C4-2B (cell line): ENCODE measurements around the gene ZBTB45.

Experiments used
- CTCF ChIP-seq: fragments of 450-650 bp; conservative IDR thresholded peaks from 2 replicates; pipeline ENCODE4 v1.5.1; 2017; ENCODE audit warnings: mild to moderate bottlenecking
- ZFX ChIP-seq: fragments of 450-650 bp; IDR thresholded peaks from 2 replicates; pipeline ENCODE4 v1.6.1; 2017

DNA sequence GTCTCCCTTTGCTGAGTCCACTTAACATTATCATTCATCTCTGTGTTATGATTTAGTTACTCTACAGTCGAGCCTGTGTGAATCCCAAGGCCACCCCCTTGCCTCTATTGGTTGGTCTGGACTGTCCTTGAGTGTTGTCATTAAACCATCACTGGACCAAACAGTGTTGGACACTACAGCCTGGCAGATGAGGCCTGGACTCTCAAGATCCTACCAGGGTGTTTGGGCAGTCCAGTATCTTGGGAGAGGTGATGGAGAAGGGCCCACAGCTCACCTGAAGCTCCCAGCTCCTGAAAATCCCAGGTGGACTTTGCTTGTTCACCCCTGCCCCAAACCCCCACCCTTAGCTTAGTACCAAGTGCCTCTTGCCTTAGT, 31.5 kb upstream of the ZBTB45 start:
- TF ChIP-seq CTCF (no peak), ZFX (no peak)
